ENCODE measurements around the gene DSG3.

Gene DSG3, protein sequence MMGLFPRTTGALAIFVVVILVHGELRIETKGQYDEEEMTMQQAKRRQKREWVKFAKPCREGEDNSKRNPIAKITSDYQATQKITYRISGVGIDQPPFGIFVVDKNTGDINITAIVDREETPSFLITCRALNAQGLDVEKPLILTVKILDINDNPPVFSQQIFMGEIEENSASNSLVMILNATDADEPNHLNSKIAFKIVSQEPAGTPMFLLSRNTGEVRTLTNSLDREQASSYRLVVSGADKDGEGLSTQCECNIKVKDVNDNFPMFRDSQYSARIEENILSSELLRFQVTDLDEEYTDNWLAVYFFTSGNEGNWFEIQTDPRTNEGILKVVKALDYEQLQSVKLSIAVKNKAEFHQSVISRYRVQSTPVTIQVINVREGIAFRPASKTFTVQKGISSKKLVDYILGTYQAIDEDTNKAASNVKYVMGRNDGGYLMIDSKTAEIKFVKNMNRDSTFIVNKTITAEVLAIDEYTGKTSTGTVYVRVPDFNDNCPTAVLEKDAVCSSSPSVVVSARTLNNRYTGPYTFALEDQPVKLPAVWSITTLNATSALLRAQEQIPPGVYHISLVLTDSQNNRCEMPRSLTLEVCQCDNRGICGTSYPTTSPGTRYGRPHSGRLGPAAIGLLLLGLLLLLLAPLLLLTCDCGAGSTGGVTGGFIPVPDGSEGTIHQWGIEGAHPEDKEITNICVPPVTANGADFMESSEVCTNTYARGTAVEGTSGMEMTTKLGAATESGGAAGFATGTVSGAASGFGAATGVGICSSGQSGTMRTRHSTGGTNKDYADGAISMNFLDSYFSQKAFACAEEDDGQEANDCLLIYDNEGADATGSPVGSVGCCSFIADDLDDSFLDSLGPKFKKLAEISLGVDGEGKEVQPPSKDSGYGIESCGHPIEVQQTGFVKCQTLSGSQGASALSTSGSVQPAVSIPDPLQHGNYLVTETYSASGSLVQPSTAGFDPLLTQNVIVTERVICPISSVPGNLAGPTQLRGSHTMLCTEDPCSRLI

DNA sequence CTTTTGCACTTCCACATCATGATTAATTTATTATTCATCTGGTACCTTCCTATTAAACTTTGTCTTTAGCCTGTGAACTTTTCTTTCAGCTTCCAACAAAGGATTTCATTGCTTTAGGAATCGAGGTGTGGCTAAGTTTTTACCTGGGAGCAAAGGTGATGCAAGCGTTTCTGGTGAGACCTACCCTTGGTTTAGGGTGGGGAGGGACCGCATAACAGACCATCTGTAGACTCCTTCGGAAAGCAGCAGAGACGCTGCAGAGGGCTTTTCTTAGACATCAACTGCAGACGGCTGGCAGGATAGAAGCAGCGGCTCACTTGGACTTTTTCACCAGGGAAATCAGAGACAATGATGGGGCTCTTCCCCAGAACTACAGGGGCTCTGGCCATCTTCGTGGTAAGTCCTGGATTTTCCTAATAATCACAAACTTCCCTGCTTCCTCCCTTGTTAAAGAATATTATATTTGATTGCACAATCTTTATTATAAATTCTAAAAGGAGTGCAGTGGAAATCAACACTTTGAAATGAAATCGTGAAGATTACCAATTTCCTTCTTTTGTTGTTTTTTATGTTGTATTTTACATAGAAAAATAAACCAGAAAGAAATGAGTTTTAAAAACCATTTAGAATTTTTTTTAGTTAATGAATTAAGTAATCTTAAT, at the start of gene DSG3:
Gene DSG3 (plus strand): TSS at position 212 of the 662 bp plus-strand sequence. CDS start 137 bp downstream, at position 349.
- DNase-seq (ENCODE audit: low read depth, low spot score): no peak

DNA sequence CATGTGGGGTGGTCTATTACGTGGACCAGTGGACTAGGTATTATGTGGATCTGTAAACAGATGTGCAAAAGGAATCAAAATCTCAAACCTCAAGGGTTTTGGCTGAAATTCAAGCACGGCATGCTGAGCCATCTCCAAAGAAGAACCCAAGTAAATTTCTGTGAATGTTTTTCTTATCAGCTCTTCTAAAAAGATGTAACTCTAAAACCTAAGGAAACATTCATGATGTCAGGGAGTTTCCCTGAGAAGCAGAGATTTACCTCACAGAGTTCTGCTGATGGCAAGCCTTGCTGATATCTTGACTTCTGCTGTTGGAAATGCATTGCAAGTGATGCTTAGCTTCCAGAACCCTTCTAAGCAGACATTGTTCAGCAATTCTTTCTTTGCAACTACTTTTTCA, 49.4 kb upstream of the DSG3 start:
- no peak for DNase-seq (ENCODE audit: low read depth, low spot score)

DNA sequence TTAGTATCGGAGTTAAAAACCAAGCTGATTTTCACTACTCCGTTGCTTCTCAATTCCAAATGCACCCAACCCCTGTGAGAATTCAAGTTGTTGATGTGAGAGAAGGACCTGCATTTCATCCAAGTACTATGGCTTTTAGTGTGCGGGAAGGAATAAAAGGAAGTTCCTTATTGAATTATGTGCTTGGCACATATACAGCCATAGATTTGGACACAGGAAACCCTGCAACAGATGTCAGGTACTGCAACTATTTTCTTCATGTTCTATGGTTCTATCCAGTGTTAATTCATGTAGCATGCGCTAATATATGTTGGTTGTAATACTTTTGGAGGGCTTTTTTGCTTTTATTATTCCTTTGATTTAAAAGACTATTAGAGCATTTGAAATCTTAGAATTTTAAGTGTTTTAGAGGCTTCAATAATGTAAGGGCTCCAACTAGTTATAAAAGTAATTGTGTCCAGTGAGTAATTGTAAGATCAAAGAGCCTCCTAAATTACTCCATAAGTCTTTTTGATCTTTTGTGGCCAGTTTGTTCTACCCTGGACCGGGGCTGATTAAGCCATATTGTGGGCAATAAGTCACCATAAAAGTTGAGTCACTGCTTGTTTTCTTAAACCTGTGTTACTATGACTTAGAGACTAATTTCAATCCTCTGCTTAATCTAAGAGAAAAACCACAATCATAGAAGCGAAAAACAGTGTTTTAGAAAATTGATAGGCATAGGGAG, 48.1 kb upstream of the DSG3 start:
- DNase-seq (ENCODE audit: low read depth, low spot score): no peak

DNA sequence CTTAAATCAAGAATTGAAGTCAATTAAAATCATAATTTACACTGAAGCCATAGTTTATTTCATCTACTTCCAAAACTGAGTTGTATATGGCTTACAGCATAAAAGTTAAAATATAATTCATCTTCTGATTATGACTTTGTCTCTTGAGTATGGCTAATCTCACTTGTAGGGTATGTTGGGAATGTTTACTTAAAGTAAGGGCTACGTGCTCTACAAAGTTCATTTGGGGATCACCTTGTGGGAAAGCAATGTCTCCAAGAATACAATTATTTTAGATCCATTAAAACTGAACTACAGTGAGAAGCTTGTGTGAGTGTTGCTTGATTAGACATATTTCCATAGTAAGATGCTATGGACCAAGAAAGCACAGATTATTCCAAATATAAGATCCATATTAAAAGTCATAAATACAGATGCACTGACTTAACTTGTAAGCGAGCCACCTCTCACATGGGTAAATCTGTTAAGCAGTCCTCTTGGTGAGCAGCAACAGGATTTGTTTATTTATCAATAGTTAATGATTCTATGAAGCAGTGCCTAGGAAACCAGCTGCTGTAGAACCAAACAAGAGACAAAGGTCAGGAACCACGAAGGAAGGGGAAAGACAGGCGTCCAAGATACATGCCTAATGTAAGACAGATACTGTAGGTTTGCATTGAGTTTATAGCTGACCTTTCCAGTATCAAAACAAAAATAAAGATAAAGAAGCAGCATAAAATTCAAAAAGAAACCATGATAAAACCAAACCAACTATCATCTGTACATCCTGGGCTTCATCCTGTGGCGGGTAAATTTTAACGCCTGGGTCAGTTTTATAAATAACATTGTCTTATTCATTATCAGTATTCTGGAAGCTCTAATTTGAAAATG, 46.1 kb upstream of the DSG3 start:
- DNase-seq (ENCODE audit: low read depth, low spot score): no peak

DNA sequence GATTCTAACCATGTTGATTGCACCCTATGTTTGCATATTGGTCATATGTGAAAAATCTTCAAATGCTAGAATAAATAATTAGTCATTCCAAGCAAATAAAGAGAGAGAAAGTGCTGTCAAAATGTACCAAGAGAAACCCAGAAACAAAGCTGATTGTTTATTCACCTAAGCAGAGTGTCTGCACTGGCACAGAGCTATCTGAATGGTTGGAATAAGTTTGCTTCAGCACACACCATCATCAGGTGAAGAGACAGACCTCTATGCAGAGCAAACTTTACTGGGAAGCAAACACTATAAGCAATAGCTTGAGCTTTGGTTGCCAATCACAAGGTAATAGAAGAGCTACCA, 45.5 kb upstream of the DSG3 start:
- no peak for DNase-seq (ENCODE audit: low read depth, low spot score)

DNA sequence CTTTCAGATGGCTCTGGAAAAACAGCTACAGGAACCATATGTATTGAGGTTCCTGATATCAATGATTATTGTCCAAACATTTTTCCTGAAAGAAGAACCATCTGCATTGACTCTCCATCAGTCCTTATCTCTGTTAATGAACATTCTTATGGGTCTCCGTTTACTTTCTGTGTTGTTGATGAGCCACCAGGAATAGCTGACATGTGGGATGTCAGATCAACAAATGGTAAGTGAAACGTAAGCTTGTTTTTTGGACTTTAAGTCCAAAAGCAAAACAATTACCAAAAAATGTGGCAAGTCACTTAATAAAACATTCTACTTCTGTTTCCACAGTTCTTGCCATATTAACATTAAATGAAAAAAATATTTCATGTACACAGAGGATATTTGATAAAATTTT, 44.1 kb upstream of the DSG3 start:
- no peak for DNase-seq (ENCODE audit: low read depth, low spot score)

DNA sequence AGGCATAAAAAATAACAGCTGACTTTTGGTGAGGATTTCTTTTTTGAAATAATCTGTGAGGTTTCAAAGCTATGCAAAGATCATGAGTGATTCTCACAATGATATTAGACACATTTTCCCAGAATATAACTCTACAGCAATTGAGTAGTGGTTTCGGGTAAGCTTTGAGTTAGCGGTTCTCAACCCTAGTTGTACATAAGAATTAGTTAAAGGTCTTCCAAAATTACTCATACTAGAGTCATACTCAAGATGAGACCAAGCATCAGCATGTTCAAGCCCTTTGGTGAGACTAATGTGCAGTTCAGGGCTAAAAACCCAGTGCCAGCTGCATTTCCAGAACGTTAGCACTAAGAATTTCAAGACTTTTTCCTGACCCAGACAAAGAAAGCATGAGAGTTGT, 39.9 kb upstream of the DSG3 start:
- DNase-seq (ENCODE audit: low read depth, low spot score): no peak

DNA sequence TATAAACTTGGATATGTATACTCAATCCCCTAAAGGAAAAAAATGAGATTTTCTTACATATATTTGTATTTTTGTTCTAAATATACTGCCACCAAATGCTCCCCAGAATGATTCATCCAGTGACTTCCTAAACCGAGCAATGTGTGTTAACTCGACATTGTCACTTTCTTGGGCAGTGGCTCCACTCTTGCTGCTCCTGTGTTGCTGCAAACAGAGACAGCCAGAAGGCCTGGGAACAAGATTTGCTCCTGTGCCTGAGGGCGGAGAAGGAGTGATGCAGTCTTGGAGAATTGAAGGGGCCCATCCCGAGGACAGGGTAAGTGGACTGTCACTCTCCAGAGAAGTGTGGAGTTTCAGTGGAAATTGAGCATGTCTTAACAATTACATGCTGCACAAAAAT, 38.3 kb upstream of the DSG3 start:
- DNase-seq (ENCODE audit: low read depth, low spot score): no peak

DNA sequence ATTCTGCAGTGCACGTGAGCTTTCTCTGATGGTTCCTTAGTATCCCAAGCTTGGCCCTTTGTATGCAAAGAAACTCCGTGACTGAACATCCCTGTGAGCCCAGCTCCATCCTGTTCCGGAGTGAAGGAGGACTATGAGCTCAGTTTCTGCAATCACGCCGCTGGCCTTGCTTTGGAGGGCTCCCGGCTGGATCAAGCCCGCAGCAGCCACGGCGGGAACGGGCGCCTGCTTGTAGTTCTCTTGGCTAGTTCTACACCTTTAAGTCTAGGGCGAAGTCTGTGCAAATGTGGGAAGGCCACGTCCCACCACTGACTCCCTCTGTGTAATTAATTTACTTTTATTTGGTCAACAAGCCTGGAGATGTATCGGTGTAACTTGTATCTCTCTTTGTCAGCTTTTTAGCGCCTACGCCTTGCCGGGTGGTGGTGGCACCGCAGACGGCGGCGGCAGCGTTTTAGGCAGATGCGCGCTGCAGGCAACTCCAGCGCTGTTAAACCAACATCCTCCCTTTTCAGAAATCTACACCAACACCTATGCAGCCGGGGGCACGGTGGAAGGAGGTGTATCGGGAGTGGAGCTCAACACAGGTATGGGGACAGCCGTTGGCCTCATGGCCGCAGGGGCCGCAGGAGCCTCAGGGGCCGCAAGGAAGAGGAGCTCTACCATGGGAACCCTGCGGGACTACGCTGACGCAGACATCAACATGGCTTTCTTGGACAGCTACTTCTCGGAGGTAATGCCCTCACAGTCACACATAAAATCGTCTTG, 36.6 kb upstream of the DSG3 start:
- no peak for DNase-seq (ENCODE audit: low read depth, low spot score)

DNA sequence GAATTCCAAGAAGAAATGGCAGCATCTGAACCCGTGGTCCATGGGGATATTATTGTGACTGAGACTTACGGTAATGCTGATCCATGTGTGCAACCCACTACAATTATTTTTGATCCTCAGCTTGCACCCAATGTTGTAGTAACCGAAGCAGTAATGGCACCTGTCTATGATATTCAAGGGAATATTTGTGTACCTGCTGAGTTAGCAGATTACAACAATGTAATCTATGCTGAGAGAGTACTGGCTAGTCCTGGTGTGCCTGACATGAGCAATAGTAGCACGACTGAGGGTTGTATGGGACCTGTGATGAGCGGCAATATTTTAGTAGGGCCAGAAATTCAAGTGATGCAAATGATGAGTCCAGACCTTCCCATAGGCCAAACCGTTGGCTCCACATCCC, 34.4 kb upstream of the DSG3 start:
- no peak for DNase-seq (ENCODE audit: low read depth, low spot score)

DNA sequence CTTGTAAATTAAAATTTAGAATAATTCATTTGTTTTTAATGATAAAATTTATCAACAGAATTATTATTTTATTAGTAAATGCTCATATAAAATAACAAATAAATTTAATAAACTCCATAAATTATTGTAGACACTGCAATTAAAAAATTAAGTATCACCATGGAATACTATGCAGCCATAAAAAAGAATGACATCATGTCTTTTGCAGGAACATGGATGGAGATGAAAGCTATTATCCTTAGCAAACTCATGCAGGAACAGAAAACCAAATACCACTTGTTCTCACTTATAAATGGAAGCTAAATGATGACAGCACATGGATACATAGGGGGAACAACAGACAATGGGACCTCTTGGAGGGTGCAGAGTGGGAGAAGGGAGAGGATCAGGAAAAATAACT, 29.7 kb upstream of the DSG3 start:
- DNase-seq (ENCODE audit: low read depth, low spot score): no peak

DNA sequence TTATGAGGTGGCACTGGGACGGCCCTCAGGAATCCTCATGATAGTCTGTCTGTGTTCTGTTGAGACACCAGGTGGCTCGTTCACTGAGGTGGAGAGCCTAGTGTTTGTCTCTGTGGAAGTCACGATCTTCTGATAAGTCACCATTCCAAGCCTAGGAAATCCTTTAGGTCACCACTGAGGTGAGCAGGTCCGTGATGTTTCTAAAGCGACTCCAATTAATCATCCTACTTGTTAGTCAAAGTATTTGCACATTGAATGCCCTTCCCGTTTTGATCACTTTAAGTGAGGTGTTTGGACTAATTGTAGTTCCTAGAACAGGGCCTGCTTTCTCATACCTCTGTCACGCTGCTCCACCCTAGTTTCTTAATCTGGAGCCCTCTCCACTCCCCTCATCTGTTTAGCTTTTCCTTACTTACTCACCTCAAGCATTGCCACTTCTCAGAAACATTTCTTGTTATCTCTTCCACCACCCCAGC, 28.0 kb upstream of the DSG3 start:
- DNase-seq (ENCODE audit: low read depth, low spot score): no peak

DNA sequence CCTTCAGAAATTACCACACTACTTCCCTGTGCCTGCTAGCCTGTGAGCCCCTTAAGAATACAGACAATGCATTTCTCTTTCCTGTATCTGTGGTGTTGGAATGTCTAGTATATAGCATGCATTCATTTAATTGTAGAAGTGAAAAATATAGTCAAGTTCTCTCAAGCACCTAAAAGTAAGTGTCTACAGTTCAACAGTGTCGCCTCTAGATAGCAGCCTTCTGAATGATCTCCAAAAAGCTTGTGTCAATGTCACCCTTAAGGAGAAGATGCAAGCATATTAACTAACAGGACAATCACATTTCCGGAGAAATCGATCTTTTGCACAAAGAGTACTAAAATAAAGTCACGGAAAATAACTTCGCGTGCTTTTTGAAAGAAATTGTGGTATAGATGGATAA, 27.5 kb upstream of the DSG3 start:
- DNase-seq (ENCODE audit: low read depth, low spot score): no peak

DNA sequence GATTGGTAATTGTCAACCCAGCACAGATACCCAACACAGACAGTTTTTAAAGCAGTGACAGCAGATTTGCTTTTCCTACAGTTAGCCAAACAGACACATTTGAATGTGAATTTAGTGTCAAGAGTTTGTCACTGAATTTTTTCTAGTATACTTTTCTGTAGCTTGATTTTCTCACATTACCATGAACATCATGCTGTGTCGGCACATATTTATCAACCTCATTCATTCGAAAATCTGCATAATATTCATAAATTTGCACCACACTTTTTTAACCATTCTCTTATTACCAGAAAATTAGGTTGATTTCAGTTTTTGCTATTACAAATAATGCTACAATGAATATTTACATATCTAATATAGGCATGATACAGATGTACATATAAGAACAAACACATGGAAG, 27.0 kb upstream of the DSG3 start:
- no peak for DNase-seq (ENCODE audit: low read depth, low spot score)

DNA sequence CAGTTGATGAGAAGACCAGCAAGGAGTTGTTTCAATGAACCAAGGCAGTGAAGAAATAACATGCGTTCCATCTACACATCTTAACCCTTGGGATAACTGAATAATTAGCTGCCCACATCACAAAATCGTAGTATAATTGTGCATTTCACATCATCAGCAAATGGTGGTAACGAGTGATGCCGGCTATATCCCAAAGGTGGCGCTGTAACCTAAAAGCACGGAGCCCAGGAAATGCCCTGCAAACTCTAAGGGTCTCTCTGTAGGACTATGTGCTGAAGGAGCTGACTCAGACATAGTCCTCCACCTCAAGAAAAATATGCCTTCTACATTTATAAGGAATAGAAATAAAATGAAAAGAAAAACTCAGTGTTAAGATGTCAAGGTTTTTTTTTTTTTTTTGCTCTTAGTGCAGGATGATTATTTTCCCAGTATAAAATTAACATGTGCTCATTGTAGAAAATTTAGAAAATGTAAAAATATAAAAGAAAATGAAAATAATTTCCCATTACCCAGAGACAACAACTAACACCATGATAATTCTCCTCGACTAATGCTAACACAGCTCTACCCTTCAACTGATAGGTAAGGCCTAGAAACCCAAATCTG, 23.1 kb upstream of the DSG3 start:
- no peak for DNase-seq (ENCODE audit: low read depth, low spot score)

DNA sequence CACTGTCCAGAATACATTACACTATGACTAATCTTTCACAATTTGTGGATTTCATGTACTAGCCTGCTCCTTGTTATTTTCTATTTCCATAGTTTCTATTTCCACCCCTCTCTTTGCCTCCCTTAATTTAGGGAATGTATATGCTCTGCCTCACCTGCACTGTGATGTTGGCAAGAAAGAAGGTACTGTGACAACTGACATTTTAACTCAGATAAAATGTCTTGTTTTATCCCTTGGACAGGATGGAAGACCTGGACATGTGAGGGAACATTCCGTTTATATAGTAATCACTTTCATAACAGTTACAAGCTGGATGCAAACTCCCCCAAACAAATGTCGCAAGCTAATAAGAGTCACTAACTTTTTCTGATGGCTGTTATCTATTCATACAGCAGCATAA, 21.5 kb upstream of the DSG3 start:
- DNase-seq (ENCODE audit: low read depth, low spot score): no peak

DNA sequence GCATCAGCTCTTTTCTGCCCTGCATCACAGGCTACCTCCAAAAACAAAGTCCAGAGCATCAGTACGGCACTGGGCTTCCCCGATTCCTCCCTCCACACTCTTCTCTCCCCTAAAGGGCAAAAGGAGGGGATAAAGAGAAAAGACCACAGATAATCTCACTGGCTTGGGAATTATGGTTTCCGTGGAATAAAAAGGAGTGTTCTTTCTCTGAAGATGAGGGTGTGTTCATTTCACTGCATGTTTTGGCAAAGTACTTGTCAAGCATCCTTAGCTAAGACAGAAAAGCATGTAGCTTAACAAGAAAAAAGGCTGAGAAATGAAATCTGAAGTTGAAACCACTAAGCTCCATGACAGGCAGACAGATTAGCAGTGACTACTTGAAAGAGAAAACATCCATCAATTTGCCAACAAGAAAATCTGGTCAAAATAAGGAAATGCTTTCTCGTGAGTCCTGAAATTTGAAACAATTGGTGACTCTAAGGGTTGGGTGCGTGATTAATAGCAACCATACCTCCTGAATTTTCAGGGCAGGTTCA, 20.6 kb upstream of the DSG3 start:
- DNase-seq (ENCODE audit: low read depth, low spot score): no peak

DNA sequence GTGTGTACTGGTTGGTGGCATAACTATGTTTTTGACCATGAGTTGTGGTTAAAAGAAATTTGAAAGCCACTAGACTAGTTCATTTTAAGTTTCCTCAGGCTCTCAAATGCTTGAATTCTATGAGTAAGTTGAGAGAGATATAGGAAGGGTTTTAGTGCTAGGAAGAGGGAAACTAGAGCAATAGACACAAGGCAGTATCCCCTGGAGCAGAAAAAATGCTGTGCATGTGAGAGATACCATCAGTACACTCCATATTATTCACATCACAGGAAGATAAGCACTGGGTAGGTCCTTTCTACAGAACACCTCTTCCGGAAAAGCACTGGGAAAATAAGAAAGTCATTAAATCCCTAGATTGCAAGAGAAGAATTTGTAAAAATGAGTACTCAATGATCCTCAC, 19.3 kb upstream of the DSG3 start:
- DNase-seq (ENCODE audit: low read depth, low spot score): no peak

DNA sequence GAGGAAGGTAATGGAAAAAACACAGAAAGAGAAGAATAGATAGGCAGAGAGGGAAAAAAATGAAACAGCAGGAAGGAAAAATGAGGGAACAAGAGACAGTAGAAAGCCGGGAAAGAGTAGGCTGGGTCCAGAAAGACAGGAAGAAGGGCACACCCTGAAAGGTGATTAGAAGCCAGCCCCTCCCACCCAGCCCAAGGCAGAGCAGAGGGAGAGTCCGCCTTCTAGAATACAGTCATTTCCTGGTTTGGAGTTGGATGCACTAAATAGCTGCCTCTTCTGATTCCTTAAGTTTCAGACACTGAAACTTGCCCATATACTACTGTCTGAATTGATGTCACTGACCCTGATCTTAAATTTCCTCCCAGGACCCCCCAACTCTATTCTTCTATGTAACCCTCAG, 17.9 kb upstream of the DSG3 start:
- no peak for DNase-seq (ENCODE audit: low read depth, low spot score)
